GM23248 (cell line): ENCODE results near the gene COL18A1. TPM values are rescaled to one million over a fixed set of nuclear protein-coding genes. Genes with fewer than 3 reads are reported as not detected.

Experiments
- DNase-seq: peaks from one replicate; pipeline ENCODE4 v3.0.0-alpha.2; 2015
- H2AFZ ChIP-seq: fragments of 200-600 bp; sonication (generic); 2 replicates; pipeline ENCODE4 v1.6.1; 2016; ENCODE audit warnings: antibody characterized with exemption
- H3F3A ChIP-seq: fragments of 200-600 bp; sonication (generic); 2 replicates; pipeline ENCODE4 v1.6.1; 2016; ENCODE audit warnings: mild to moderate bottlenecking, antibody characterized with exemption, mixed run types; ENCODE audit not compliant: insufficient read depth
- H3K27ac ChIP-seq: fragments of 200-600 bp; sonication (generic); 2 replicates; pipeline ENCODE4 v1.5.1; 2016; ENCODE audit warnings: mild to moderate bottlenecking
- H3K27me3 ChIP-seq: fragments of 200-600 bp; sonication (generic); replicated peaks from 2 replicates; pipeline ENCODE4 v1.6.1; 2016; ENCODE audit warnings: mild to moderate bottlenecking; ENCODE audit not compliant: insufficient read depth
- H3K36me3 ChIP-seq: fragments of 200-600 bp; sonication (generic); 2 replicates; pipeline ENCODE4 v1.6.1; 2016; ENCODE audit warnings: low read depth, mild to moderate bottlenecking
- H3K4me1 ChIP-seq: fragments of 200-600 bp; sonication (generic); 2 replicates; pipeline ENCODE4 v1.6.1; 2016; ENCODE audit warnings: mild to moderate bottlenecking; ENCODE audit not compliant: insufficient read depth
- H3K4me2 ChIP-seq: fragments of 200-600 bp; sonication (generic); one replicate; pipeline ENCODE4 v1.6.1; 2016; ENCODE audit warnings: mild to moderate bottlenecking; ENCODE audit not compliant: unreplicated experiment
- H3K4me3 ChIP-seq: fragments of 200-600 bp; sonication (generic); 2 replicates; pipeline ENCODE4 v1.5.1; 2016; ENCODE audit warnings: mild to moderate bottlenecking
- H3K79me2 ChIP-seq: fragments of 200-600 bp; sonication (generic); 2 replicates; pipeline ENCODE4 v1.6.1; 2016; ENCODE audit warnings: mild to moderate bottlenecking; ENCODE audit not compliant: insufficient read depth
- H3K9ac ChIP-seq: fragments of 200-600 bp; sonication (generic); 2 replicates; pipeline ENCODE4 v1.6.1; 2016; ENCODE audit warnings: mild to moderate bottlenecking
- H3K9me2 ChIP-seq: fragments of 200-600 bp; sonication (generic); 2 replicates; pipeline ENCODE4 v1.6.1; 2016; ENCODE audit warnings: mixed run types, mild to moderate bottlenecking, moderate library complexity; ENCODE audit not compliant: insufficient read depth
- H3K9me3 ChIP-seq: fragments of 200-600 bp; sonication (generic); one replicate; pipeline ENCODE4 v1.6.1; 2017; ENCODE audit warnings: low read depth
- H4K20me1 ChIP-seq: fragments of 200-600 bp; sonication (generic); 2 replicates; pipeline ENCODE4 v1.6.0; 2016; ENCODE audit not compliant: insufficient read depth
- EZH2 ChIP-seq: fragments of 200-600 bp; sonication (generic); IDR thresholded peaks from 2 replicates; pipeline ENCODE4 v1.6.1; 2018; ENCODE audit warnings: antibody characterized with exemption, mild to moderate bottlenecking; ENCODE audit not compliant: insufficient read depth, poor library complexity, severe bottlenecking
- EZH2phosphoT487 ChIP-seq: fragments of 200-600 bp; sonication (generic); IDR thresholded peaks from 2 replicates; pipeline ENCODE4 v1.6.1; 2018; ENCODE audit warnings: antibody characterized with exemption, moderate library complexity, mild to moderate bottlenecking, low read depth; ENCODE audit not compliant: insufficient read depth
- WGBS, 2 experiments: methylation state at CpG; one replicate each; pipeline ENCODE4 v1.1.6; 2015 to 2017; ENCODE audit warnings: low lambda C conversion rate in 2 of 2, low coverage in 1 of 2; ENCODE audit errors: missing lambda C conversion rate in 2 of 2; 5-methylcytosine and 5-hydroxymethylcytosine counted together
- in situ Hi-C: fragments of 300-500 bp; cut with MboI; formaldehyde crosslinking; loops from 2 replicates; pipeline ENCODE4 v1.15.0; 2020
- polyA plus RNA-seq: library from polyadenylated mRNA; unstranded; fragments of >200 nt; fragmentation: Nextera tagmentation; extraction: Ambion mirVana; gene quantifications from 2 replicates; pipeline ENCODE4 v1.2.1, GENCODE V29; 2016
- total RNA-seq: library from RNA; depleted of rRNA; stranded (reverse); fragments of >200 nt; shearing (Covaris generic); gene quantifications from 2 replicates; pipeline ENCODE4 v1.2.3, GENCODE V29; 2014

The COL18A1 gene
- total and polyA plus RNA-seq, 2 experiments from 2014 or later, result 1.7 to 30.5 TPM

GRCh38 chr21:45549626-45550463, 144.9 kb downstream of the COL18A1 start:
- in situ Hi-C loops, result no loop called here
- Histone ChIP-seq H3K4me3 (no peak overlapping the region), H2AFZ (no peak overlapping the region), H3K9ac (no peak overlapping the region), H3K4me1 (no peaks in the 10 kb centered on the region), H3K9me2 (no peaks in the 10 kb centered on the region), H3K27me3 (no peaks in the 10 kb centered on the region), H3K4me2 (no peak overlapping the region), H3F3A (peaks cover 8% of the 10 kb centered on the region; the same call in 1 of the 2 replicates), H3K79me2 (no peaks in the 10 kb centered on the region), H3K27ac (no peak overlapping the region), H3K9me3 (no peaks in the 10 kb centered on the region), H3K36me3 (no peaks in the 10 kb centered on the region), H4K20me1 (no peaks in the 10 kb centered on the region)
- 58 to 67% methylated on average over 11 to 15 of the region's 15 CpGs for WGBS, 2 experiments
- no peak for DNase-seq
- TF ChIP-seq EZH2 (no peak), EZH2phosphoT487 (no peak)

- Histone ChIP-seq H3K79me2 (no peaks in the 10 kb centered on the region), H3K27ac (no peak overlapping the region), H3K9ac (no peak overlapping the region), H3K4me1 (no peaks in the 10 kb centered on the region), H3K9me3 (no peaks in the 10 kb centered on the region), H4K20me1 (no peaks in the 10 kb centered on the region), H3K27me3 (no peaks in the 10 kb centered on the region), H3K36me3 (no peaks in the 10 kb centered on the region), H3K4me3 (no peak overlapping the region), H3F3A (peaks cover 8% of the 10 kb centered on the region; the same call in 1 of the 2 replicates), H3K4me2 (no peak overlapping the region), H3K9me2 (no peaks in the 10 kb centered on the region), H2AFZ (no peak overlapping the region)
- 41 to 42% methylated on average over 13 to 17 of the region's 17 CpGs for WGBS, 2 experiments
- no peak for TF ChIP-seq EZH2phosphoT487
- no peak for TF ChIP-seq EZH2
- DNase-seq, result no peak
- in situ Hi-C loops, result no loop called here
Measured at GRCh38 chr21:45550522-45551210, 145.7 kb downstream of the COL18A1 start.

- Histone ChIP-seq H3K4me1 (no peaks in the 10 kb centered on the region), H3K9ac (no peak overlapping the region), H3K27me3 (no peaks in the 10 kb centered on the region), H3K4me2 (no peak overlapping the region), H3K36me3 (no peaks in the 10 kb centered on the region), H3K9me3 (no peaks in the 10 kb centered on the region), H3K4me3 (no peak overlapping the region), H3K27ac (no peak overlapping the region), H4K20me1 (no peaks in the 10 kb centered on the region), H3K9me2 (no peaks in the 10 kb centered on the region), H3K79me2 (no peaks in the 10 kb centered on the region), H3F3A (peaks cover 8% of the 10 kb centered on the region; the same call in 1 of the 2 replicates), H2AFZ (no peak overlapping the region)
- in situ Hi-C loops, result no loop called here
- DNase-seq, result peak; percentile 83
- TF ChIP-seq EZH2 (no peak), EZH2phosphoT487 (no peak)
- WGBS, 2 experiments, result 35 to 37% methylated on average over 8 of the region's 8 CpGs
Measured at GRCh38 chr21:45551316-45551715, 146.4 kb downstream of the COL18A1 start.

GRCh38 chr21:45551783-45552695, 147.1 kb downstream of the COL18A1 start:
- 92 to 94% methylated on average over 31 to 33 of the region's 35 CpGs for WGBS, 2 experiments
- Histone ChIP-seq H3K4me2 (no peak overlapping the region), H2AFZ (no peak overlapping the region), H3K9me2 (no peaks in the 10 kb centered on the region), H3K4me1 (no peaks in the 10 kb centered on the region), H3K79me2 (no peaks in the 10 kb centered on the region), H4K20me1 (no peaks in the 10 kb centered on the region), H3K27me3 (no peaks in the 10 kb centered on the region; the same call in 1 of the 2 replicates), H3K27ac (no peak overlapping the region), H3K36me3 (no peaks in the 10 kb centered on the region), H3K9ac (no peak overlapping the region), H3F3A (peaks cover 8% of the 10 kb centered on the region; the same call in 1 of the 2 replicates), H3K4me3 (no peak overlapping the region), H3K9me3 (no peaks in the 10 kb centered on the region)
- no peak for DNase-seq
- TF ChIP-seq EZH2 (no peak), EZH2phosphoT487 (no peak)
- in situ Hi-C loops, result no loop called here
